HepG2 (cell line): ENCODE results near the gene RPL18. TPM values are rescaled to one million over a fixed set of nuclear protein-coding genes. Genes with fewer than 3 reads are reported as not detected.
A peak's percentile ranks its signal among the peaks of the same experiment; 100 is the strongest.

ENCODE experiments used
- HNRNPLL ChIP-seq: fragments of 200-400 bp; formaldehyde crosslinking; IDR thresholded peaks from 2 replicates; pipeline ENCODE4 v1.6.1; 2017; ENCODE audit warnings: mild to moderate bottlenecking, low read depth, low read length; ENCODE audit not compliant: poor library complexity, severe bottlenecking
- MYC ChIP-seq: sonication (generic); formaldehyde crosslinking; IDR thresholded peaks from 2 replicates; pipeline ENCODE4 v1.9.0; 2021; ENCODE audit warnings: missing genetic modification reagents, borderline replicate concordance
- NFYB ChIP-seq: sonication (generic); formaldehyde crosslinking; IDR thresholded peaks from 2 replicates; pipeline ENCODE4 v1.4.0; 2020; ENCODE audit warnings: missing genetic modification reagents
- NONO ChIP-seq, 2 experiments: fragments of 450-650 bp in 1 of 2; sonication (generic) in 1 of 2; formaldehyde crosslinking in 1 of 2; IDR thresholded peaks in 1 of 2; conservative IDR thresholded peaks in 1 of 2; 2 replicates each; pipeline versions ENCODE4 v1.6.1 to v1.8.0; 2017 to 2022; ENCODE audit warnings: mild to moderate bottlenecking in 1 of 2, missing genetic modification reagents in 1 of 2, moderate library complexity in 1 of 2
- SSRP1 ChIP-seq: IDR thresholded peaks from 2 replicates; pipeline ENCODE4 v1.6.1; 2016; ENCODE audit warnings: control low read depth
- YEATS2 ChIP-seq: sonication (generic); formaldehyde crosslinking; IDR thresholded peaks from 2 replicates; pipeline ENCODE4 v1.4.0; 2020; ENCODE audit warnings: missing genetic modification reagents, borderline replicate concordance
- ZNF354B ChIP-seq: sonication (generic); formaldehyde crosslinking; IDR thresholded peaks from 2 replicates; pipeline ENCODE4 v1.8.0; 2022; ENCODE audit warnings: mild to moderate bottlenecking, missing genetic modification reagents
- polyA plus RNA-seq, 8 experiments: library from polyadenylated mRNA; depleted of rRNA in 3 of 8; stranded (reverse) in 7 of 8; unstranded in 1 of 8; fragments of >200 nt; fragmentation: Illumina TruSeq in 4 of 8; extraction: Trizol in 4 of 8; gene quantifications; 2 replicates each; pipeline versions ENCODE4 v1.2.1 to v1.2.3, GENCODE V29; 2011 to 2016; ENCODE audit warnings: low read depth in 4 of 8, missing spikeins in 1 of 8, mixed read lengths in 1 of 8; ENCODE audit not compliant: insufficient read depth in 1 of 8
- total RNA-seq, 5 experiments: library from RNA; depleted of rRNA; stranded (reverse); fragments of >200 nt; fragmentation: Illumina TruSeq; extraction: Trizol; gene quantifications; 2 replicates each; pipeline ENCODE4 v1.2.3, GENCODE V29; 2016; ENCODE audit warnings: low read depth in 1 of 5
- TF ChIP-seq, protein P1 (sequence below): sonication (generic); formaldehyde crosslinking; IDR thresholded peaks from 2 replicates; pipeline ENCODE4 v1.5.1; 2020; ENCODE audit warnings: mild to moderate bottlenecking, missing genetic modification reagents, moderate library complexity
- TF ChIP-seq, protein P2 (sequence below): sonication (generic); formaldehyde crosslinking; IDR thresholded peaks from 2 replicates; pipeline ENCODE4 v1.5.0; 2020; ENCODE audit warnings: missing genetic modification reagents
- TF ChIP-seq, protein P3 (sequence below): sonication (generic); formaldehyde crosslinking; IDR thresholded peaks from 2 replicates; pipeline ENCODE4 v1.4.0; 2020; ENCODE audit warnings: low read depth, missing genetic modification reagents
- TF ChIP-seq, protein P4 (sequence below): sonication (generic); formaldehyde crosslinking; IDR thresholded peaks from 2 replicates; pipeline ENCODE4 v1.4.0; 2020; ENCODE audit warnings: missing genetic modification reagents, borderline replicate concordance
- TF ChIP-seq, protein P5 (sequence below): sonication (generic); formaldehyde crosslinking; IDR thresholded peaks from 2 replicates; pipeline ENCODE4 v1.4.0; 2020; ENCODE audit warnings: missing genetic modification reagents

RPL18 gene
- total and polyA plus RNA-seq, 2 of the 13 experiments (the other 11 are each of a cell fraction or from before 2014, with no cell fraction given), result 1,485 to 1,639 TPM

DNA sequence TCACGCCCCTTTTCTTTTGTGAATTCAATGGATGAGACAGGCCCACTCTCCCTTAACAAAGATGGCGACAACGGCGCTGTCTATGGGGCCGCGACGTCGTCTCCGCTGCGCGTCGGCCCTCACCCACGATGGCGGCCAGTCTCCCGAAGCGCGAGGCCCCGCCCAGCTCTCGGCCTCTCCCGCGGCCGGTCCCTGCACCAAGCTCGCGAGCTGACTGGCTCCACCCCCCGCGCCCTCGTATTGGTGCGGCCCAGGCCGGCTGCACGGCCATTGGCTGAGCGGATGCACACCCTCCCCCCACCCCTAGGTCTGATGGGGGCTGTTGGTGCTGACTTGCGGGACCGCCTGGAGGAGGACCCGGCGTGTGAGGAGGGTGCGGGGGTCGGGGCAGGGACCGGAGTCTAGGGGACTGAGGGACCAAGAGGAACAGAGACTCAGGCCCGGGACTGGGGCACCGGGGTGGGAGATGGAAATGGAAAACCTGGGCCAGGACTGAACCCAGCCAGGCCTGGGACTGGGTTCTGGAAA lies 5.2 kb upstream of the RPL18 start (continued):
- TF ChIP-seq, protein P1, sequence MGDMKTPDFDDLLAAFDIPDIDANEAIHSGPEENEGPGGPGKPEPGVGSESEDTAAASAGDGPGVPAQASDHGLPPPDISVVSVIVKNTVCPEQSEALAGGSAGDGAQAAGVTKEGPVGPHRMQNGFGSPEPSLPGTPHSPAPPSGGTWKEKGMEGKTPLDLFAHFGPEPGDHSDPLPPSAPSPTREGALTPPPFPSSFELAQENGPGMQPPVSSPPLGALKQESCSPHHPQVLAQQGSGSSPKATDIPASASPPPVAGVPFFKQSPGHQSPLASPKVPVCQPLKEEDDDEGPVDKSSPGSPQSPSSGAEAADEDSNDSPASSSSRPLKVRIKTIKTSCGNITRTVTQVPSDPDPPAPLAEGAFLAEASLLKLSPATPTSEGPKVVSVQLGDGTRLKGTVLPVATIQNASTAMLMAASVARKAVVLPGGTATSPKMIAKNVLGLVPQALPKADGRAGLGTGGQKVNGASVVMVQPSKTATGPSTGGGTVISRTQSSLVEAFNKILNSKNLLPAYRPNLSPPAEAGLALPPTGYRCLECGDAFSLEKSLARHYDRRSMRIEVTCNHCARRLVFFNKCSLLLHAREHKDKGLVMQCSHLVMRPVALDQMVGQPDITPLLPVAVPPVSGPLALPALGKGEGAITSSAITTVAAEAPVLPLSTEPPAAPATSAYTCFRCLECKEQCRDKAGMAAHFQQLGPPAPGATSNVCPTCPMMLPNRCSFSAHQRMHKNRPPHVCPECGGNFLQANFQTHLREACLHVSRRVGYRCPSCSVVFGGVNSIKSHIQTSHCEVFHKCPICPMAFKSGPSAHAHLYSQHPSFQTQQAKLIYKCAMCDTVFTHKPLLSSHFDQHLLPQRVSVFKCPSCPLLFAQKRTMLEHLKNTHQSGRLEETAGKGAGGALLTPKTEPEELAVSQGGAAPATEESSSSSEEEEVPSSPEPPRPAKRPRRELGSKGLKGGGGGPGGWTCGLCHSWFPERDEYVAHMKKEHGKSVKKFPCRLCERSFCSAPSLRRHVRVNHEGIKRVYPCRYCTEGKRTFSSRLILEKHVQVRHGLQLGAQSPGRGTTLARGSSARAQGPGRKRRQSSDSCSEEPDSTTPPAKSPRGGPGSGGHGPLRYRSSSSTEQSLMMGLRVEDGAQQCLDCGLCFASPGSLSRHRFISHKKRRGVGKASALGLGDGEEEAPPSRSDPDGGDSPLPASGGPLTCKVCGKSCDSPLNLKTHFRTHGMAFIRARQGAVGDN, result peak; percentile 30; the same call in 1 of the 2 replicates
- TF ChIP-seq, protein P2, sequence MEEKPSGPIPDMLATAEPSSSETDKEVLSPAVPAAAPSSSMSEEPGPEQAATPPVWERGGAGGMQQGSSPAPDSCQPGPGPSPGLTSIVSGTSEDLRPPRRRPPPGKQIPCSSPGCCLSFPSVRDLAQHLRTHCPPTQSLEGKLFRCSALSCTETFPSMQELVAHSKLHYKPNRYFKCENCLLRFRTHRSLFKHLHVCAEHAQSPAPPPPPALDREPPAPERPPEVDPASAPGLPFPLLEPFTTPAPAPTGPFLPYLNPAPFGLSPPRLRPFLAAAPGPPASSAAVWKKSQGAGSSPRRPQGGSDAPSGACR (CRISPR knock-in tag), result no peak
- TF ChIP-seq NFYB (CRISPR knock-in tag) (peak; percentile 84), SSRP1 (CRISPR knock-in tag) (no peak), ZNF354B (CRISPR knock-in tag) (no peak), NONO (IDR thresholded peaks at IDR 0.05) (no peak), NONO (CRISPR knock-in tag; conservative IDR thresholded peaks at IDR 0.05) (no peak), MYC (no peak; the same call in 1 of the 2 replicates), YEATS2 (CRISPR knock-in tag) (peak; percentile 70; the same call in 1 of the 2 replicates), HNRNPLL (peak; percentile 34)
- TF ChIP-seq, protein P3, sequence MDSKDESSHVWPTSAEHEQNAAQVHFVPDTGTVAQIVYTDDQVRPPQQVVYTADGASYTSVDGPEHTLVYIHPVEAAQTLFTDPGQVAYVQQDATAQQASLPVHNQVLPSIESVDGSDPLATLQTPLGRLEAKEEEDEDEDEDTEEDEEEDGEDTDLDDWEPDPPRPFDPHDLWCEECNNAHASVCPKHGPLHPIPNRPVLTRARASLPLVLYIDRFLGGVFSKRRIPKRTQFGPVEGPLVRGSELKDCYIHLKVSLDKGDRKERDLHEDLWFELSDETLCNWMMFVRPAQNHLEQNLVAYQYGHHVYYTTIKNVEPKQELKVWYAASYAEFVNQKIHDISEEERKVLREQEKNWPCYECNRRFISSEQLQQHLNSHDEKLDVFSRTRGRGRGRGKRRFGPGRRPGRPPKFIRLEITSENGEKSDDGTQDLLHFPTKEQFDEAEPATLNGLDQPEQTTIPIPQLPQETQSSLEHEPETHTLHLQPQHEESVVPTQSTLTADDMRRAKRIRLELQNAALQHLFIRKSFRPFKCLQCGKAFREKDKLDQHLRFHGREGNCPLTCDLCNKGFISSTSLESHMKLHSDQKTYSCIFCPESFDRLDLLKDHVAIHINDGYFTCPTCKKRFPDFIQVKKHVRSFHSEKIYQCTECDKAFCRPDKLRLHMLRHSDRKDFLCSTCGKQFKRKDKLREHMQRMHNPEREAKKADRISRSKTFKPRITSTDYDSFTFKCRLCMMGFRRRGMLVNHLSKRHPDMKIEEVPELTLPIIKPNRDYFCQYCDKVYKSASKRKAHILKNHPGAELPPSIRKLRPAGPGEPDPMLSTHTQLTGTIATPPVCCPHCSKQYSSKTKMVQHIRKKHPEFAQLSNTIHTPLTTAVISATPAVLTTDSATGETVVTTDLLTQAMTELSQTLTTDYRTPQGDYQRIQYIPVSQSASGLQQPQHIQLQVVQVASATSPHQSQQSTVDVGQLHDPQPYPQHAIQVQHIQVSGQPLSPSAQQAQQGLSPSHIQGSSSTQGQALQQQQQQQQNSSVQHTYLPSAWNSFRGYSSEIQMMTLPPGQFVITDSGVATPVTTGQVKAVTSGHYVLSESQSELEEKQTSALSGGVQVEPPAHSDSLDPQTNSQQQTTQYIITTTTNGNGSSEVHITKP (CRISPR knock-in tag), result no peak; the same call in 1 of the 2 replicates
- TF ChIP-seq, protein P4, sequence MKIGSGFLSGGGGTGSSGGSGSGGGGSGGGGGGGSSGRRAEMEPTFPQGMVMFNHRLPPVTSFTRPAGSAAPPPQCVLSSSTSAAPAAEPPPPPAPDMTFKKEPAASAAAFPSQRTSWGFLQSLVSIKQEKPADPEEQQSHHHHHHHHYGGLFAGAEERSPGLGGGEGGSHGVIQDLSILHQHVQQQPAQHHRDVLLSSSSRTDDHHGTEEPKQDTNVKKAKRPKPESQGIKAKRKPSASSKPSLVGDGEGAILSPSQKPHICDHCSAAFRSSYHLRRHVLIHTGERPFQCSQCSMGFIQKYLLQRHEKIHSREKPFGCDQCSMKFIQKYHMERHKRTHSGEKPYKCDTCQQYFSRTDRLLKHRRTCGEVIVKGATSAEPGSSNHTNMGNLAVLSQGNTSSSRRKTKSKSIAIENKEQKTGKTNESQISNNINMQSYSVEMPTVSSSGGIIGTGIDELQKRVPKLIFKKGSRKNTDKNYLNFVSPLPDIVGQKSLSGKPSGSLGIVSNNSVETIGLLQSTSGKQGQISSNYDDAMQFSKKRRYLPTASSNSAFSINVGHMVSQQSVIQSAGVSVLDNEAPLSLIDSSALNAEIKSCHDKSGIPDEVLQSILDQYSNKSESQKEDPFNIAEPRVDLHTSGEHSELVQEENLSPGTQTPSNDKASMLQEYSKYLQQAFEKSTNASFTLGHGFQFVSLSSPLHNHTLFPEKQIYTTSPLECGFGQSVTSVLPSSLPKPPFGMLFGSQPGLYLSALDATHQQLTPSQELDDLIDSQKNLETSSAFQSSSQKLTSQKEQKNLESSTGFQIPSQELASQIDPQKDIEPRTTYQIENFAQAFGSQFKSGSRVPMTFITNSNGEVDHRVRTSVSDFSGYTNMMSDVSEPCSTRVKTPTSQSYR, result peak; percentile 37; the same call in 1 of the 2 replicates
- TF ChIP-seq, protein P5, sequence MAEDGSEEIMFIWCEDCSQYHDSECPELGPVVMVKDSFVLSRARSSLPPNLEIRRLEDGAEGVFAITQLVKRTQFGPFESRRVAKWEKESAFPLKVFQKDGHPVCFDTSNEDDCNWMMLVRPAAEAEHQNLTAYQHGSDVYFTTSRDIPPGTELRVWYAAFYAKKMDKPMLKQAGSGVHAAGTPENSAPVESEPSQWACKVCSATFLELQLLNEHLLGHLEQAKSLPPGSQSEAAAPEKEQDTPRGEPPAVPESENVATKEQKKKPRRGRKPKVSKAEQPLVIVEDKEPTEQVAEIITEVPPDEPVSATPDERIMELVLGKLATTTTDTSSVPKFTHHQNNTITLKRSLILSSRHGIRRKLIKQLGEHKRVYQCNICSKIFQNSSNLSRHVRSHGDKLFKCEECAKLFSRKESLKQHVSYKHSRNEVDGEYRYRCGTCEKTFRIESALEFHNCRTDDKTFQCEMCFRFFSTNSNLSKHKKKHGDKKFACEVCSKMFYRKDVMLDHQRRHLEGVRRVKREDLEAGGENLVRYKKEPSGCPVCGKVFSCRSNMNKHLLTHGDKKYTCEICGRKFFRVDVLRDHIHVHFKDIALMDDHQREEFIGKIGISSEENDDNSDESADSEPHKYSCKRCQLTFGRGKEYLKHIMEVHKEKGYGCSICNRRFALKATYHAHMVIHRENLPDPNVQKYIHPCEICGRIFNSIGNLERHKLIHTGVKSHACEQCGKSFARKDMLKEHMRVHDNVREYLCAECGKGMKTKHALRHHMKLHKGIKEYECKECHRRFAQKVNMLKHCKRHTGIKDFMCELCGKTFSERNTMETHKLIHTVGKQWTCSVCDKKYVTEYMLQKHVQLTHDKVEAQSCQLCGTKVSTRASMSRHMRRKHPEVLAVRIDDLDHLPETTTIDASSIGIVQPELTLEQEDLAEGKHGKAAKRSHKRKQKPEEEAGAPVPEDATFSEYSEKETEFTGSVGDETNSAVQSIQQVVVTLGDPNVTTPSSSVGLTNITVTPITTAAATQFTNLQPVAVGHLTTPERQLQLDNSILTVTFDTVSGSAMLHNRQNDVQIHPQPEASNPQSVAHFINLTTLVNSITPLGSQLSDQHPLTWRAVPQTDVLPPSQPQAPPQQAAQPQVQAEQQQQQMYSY (CRISPR knock-in tag), result peak; percentile 81
